SK-N-SH (cell line): ENCODE data around the gene GHRHR. TPM values are rescaled to one million over a fixed set of nuclear protein-coding genes. Genes with fewer than 3 reads are reported as not detected.

Experiments used
- CTCF ChIA-PET: fragments of 300-600, 350-600 bp; formaldehyde crosslinking; extraction: SDS; loops from one replicate; lab custom pipeline; 2021; lab: Yijun Ruan, JAX
- POLR2A ChIA-PET: fragments of 350-600 bp; sonication (Branson Sonifier 250); formaldehyde crosslinking; extraction: SDS; loops from one replicate; lab custom pipeline; 2020; ENCODE audit warnings: antibody characterized with exemption, inconsistent platforms; lab: Yijun Ruan, JAX
- DNase-seq: peaks from one replicate; pipeline ENCODE4 v3.0.0; 2012
- H2AFZ ChIP-seq: fragments of 200-600 bp; sonication (generic); 2 replicates; pipeline ENCODE4 v1.8.1; 2016; ENCODE audit warnings: antibody characterized with exemption, mild to moderate bottlenecking, low read depth
- H3F3A ChIP-seq: fragments of 200-600 bp; sonication (generic); replicated peaks from 2 replicates; pipeline ENCODE3; 2016; ENCODE audit warnings: antibody characterized with exemption, mild to moderate bottlenecking; ENCODE audit not compliant: insufficient read depth
- H3K27ac ChIP-seq, 2 experiments: fragments of 200-500 bp in 1 of 2; fragments of 200-600 bp in 1 of 2; sonication (Bioruptor generic) in 1 of 2; sonication (generic), shearing (Covaris generic) in 1 of 2; 2 replicates each; pipeline versions ENCODE4 v1.5.1 to v1.6.1; 2014 to 2016; ENCODE audit warnings: low read depth in 2 of 2, inconsistent platforms in 1 of 2, low read length in 1 of 2, mild to moderate bottlenecking in 1 of 2, mixed read lengths in 1 of 2
- H3K27me3 ChIP-seq: fragments of 200-600 bp; sonication (generic), shearing (Covaris generic); 2 replicates; pipeline ENCODE4 v1.6.1; 2016; ENCODE audit warnings: mixed run types; ENCODE audit not compliant: insufficient read depth
- H3K36me3 ChIP-seq, 2 experiments: fragments of 200-500 bp in 1 of 2; fragments of 200-600 bp in 1 of 2; sonication (Bioruptor generic) in 1 of 2; sonication (generic) in 1 of 2; replicated peaks in 1 of 2; 2 replicates each; pipeline versions ENCODE3 to v1.5.1; 2014 to 2016; ENCODE audit warnings: low read length in 1 of 2, mild to moderate bottlenecking in 1 of 2; ENCODE audit not compliant: insufficient read depth in 2 of 2, control insufficient read depth in 1 of 2
- H3K4me1 ChIP-seq, 2 experiments: fragments of 200-500 bp in 1 of 2; fragments of 200-600 bp in 1 of 2; sonication (Bioruptor generic) in 1 of 2; sonication (generic), shearing (Covaris generic) in 1 of 2; 2 replicates each; pipeline versions ENCODE4 v1.5.1 to v1.6.1; 2014 to 2016; ENCODE audit warnings: low read depth in 1 of 2, low read length in 1 of 2, mixed run types in 1 of 2; ENCODE audit not compliant: insufficient read depth in 2 of 2, control insufficient read depth in 1 of 2
- H3K4me2 ChIP-seq: fragments of 200-600 bp; sonication (generic), shearing (Covaris generic); 2 replicates; pipeline ENCODE4 v1.6.1; 2017; ENCODE audit warnings: mixed run types
- H3K4me3 ChIP-seq, 2 experiments: fragments of 200-500 bp in 1 of 2; fragments of 200-600 bp in 1 of 2; sonication (Bioruptor generic) in 1 of 2; sonication (generic), shearing (Covaris generic) in 1 of 2; 2 replicates each; pipeline versions ENCODE4 v1.5.1 to v1.8.1; 2014 to 2016; ENCODE audit warnings: low read depth in 2 of 2, inconsistent platforms in 1 of 2, low read length in 1 of 2, mild to moderate bottlenecking in 1 of 2, mixed read lengths in 1 of 2, moderate library complexity in 1 of 2
- H3K79me2 ChIP-seq: fragments of 200-600 bp; sonication (generic); 2 replicates; pipeline ENCODE4 v1.8.1; 2017; ENCODE audit warnings: mild to moderate bottlenecking; ENCODE audit not compliant: insufficient read depth
- H3K9ac ChIP-seq: fragments of 200-600 bp; sonication (generic); 2 replicates; pipeline ENCODE4 v1.6.1; 2017; ENCODE audit warnings: mixed run types
- H3K9me2 ChIP-seq: fragments of 200-600 bp; sonication (generic); 2 replicates; pipeline ENCODE4 v1.6.1; 2017; ENCODE audit warnings: mixed run types
- H3K9me3 ChIP-seq: fragments of 200-600 bp; sonication (generic); 2 replicates; pipeline ENCODE4 v1.6.1; 2017; ENCODE audit warnings: mixed run types, mild to moderate bottlenecking, moderate library complexity
- H4K20me1 ChIP-seq: fragments of 200-600 bp; sonication (generic); 2 replicates; pipeline ENCODE4 v1.6.1; 2017; ENCODE audit warnings: mild to moderate bottlenecking, mixed run types; ENCODE audit not compliant: insufficient read depth
- CHD2 ChIP-seq: fragments of 150-350 bp; IDR thresholded peaks from 2 replicates; pipeline ENCODE4 v1.6.1; 2018; ENCODE audit warnings: low read length; ENCODE audit not compliant: partially characterized antibody
- ELF1 ChIP-seq: IDR thresholded peaks from 2 replicates; pipeline ENCODE4 v1.4.0; 2012
- EP300 ChIP-seq, 2 experiments: IDR thresholded peaks; 2 replicates each; pipeline versions ENCODE4 v1.4.0 to v1.6.1; 2012; ENCODE audit warnings: borderline replicate concordance in 1 of 2, low read depth in 1 of 2, low read length in 1 of 2
- EZH2phosphoT487 ChIP-seq: fragments of 200-600 bp; sonication (generic); IDR thresholded peaks from 2 replicates; pipeline ENCODE4 v1.6.1; 2017; ENCODE audit warnings: low read depth, mixed run types, mild to moderate bottlenecking, antibody characterized with exemption, moderate library complexity, borderline replicate concordance
- FOXJ3 ChIP-seq: sonication (generic); formaldehyde crosslinking; IDR thresholded peaks from 2 replicates; pipeline ENCODE4 v1.5.1; 2020; ENCODE audit warnings: mild to moderate bottlenecking, missing genetic modification reagents
- FOXM1 ChIP-seq: IDR thresholded peaks from 2 replicates; pipeline ENCODE4 v1.4.0; 2012; ENCODE audit warnings: low read depth, mild to moderate bottlenecking
- GABPA ChIP-seq: IDR thresholded peaks from 2 replicates; pipeline ENCODE4 v1.4.0; 2012; ENCODE audit warnings: low read depth, mild to moderate bottlenecking
- MAX ChIP-seq: IDR thresholded peaks from 2 replicates; pipeline ENCODE4 v1.4.0; 2012; ENCODE audit warnings: low read depth
- MXI1 ChIP-seq: IDR thresholded peaks from 2 replicates; pipeline ENCODE4 v1.6.1; 2012; ENCODE audit warnings: mild to moderate bottlenecking, low read depth, low read length, improper control_type of control experiment
- NFIC ChIP-seq: IDR thresholded peaks from 2 replicates; pipeline ENCODE4 v1.4.0; 2012; ENCODE audit warnings: borderline replicate concordance
- NRF1 ChIP-seq: IDR thresholded peaks from 2 replicates; pipeline ENCODE4 v1.6.1; 2012; ENCODE audit warnings: low read depth, mild to moderate bottlenecking, low read length
- PBX3 ChIP-seq: IDR thresholded peaks from 2 replicates; pipeline ENCODE4; 2012
- POLR2AphosphoS5 ChIP-seq: IDR thresholded peaks from 2 replicates; pipeline ENCODE4 v1.6.1; 2012; ENCODE audit warnings: low read depth, low read length
- RCOR1 ChIP-seq: fragments of 150-350 bp; IDR thresholded peaks from 2 replicates; pipeline ENCODE4 v1.6.1; 2017; ENCODE audit warnings: antibody characterized with exemption, low read length
- REST ChIP-seq: IDR thresholded peaks from 2 replicates; pipeline ENCODE4 v1.6.1; 2012; ENCODE audit warnings: mild to moderate bottlenecking, low read depth, low read length, moderate library complexity
- RXRA ChIP-seq: IDR thresholded peaks from 2 replicates; pipeline ENCODE4 v1.4.0; 2012; ENCODE audit warnings: low read depth, mild to moderate bottlenecking, borderline replicate concordance
- SMC3 ChIP-seq: IDR thresholded peaks from 2 replicates; pipeline ENCODE4 v1.6.1; 2012; ENCODE audit warnings: low read depth, low read length, improper control_type of control experiment
- TCF12 ChIP-seq: IDR thresholded peaks from 2 replicates; pipeline ENCODE4 v1.4.0; 2012
- YY1 ChIP-seq: IDR thresholded peaks from 2 replicates; pipeline ENCODE4 v1.4.0; 2012; ENCODE audit warnings: low read depth, mild to moderate bottlenecking
- WGBS: methylation state at CpG from one replicate; pipeline ENCODE4 v1.1.6; 2017; ENCODE audit warnings: low lambda C conversion rate; 5-methylcytosine and 5-hydroxymethylcytosine counted together
- polyA plus RNA-seq, 3 experiments: library from polyadenylated mRNA; depleted of rRNA; stranded (reverse); fragments of >200 nt; gene quantifications; 2 replicates each; pipeline ENCODE4 v1.2.3, GENCODE V29; 2012

GHRHR gene
- polyA plus RNA-seq, 1 of the 3 experiments (the other 2 are of a cell fraction) = not detected

- Histone ChIP-seq H3K4me1 (peaks cover 0 to 17% of the 10 kb centered on the region in 2 experiments; a peak in 2 of 4 replicates), H3K9me3 (no peaks in the 10 kb centered on the region), H3K9ac (no peak overlapping the region), H3K9me2 (no peaks in the 10 kb centered on the region), H3K27ac (no peak overlapping the region), H3K27me3 (peaks cover 17% of the 10 kb centered on the region), H4K20me1 (no peaks in the 10 kb centered on the region), H3K79me2 (no peaks in the 10 kb centered on the region), H2AFZ (no peak overlapping the region), H3K36me3 (no peaks in the 10 kb centered on the region), H3K4me3 (no peak overlapping the region), H3K4me2 (no peak overlapping the region), H3F3A (no peaks in the 10 kb centered on the region)
- CTCF ChIA-PET = no interaction called here
- TF ChIP-seq FOXJ3 (CRISPR knock-in tag) (no peak), NFIC (no peak), TCF12 (no peak), GABPA (no peak), FOXM1 (no peak), YY1 (no peak), ELF1 (no peak), POLR2AphosphoS5 (no peak), MXI1 (no peak), CHD2 (no peak), EZH2phosphoT487 (no peak), MAX (no peak), RXRA (no peak), REST (no peak), EP300 (IDR thresholded peaks at IDR 0.05; ENCODE audit: borderline replicate concordance in 1 of 2, low read depth in 1 of 2, low read length in 1 of 2) (no peak), NRF1 (no peak), RCOR1 (no peak), SMC3 (no peak), PBX3 (no peak)
- WGBS = 36% methylated on average over 5 of the region's 5 CpGs
- DNase-seq = no peak
- POLR2A ChIA-PET = no interaction called here
Measured at GRCh38 chr7:31023877-31024276, 60.1 kb downstream of the GHRHR start.
